HFFc6 (cell line): Measurements from ENCODE around the gene METTL25B. TPM values are rescaled to one million over a fixed set of nuclear protein-coding genes. Genes with fewer than 3 reads are reported as not detected.

Experiments used
- DNase-seq: peaks from one replicate; pipeline ENCODE4 v3.0.0-alpha.2; 2018
- H3K27ac Mint-ChIP-seq: 2 replicates; pipeline ENCODE4 v1.8.0; 2020; ENCODE audit warnings: mild to moderate bottlenecking, mixed read lengths
- H3K27me3 Mint-ChIP-seq: 2 replicates; pipeline ENCODE4 v1.8.0; 2021; ENCODE audit warnings: mild to moderate bottlenecking, moderate library complexity, mixed read lengths; ENCODE audit not compliant: insufficient read depth
- H3K36me3 Mint-ChIP-seq: 2 replicates; pipeline ENCODE4 v1.8.0; 2021; ENCODE audit warnings: low read depth, mixed read lengths
- H3K4me1 Mint-ChIP-seq: 2 replicates; pipeline ENCODE4 v1.8.0; 2020; ENCODE audit warnings: low read depth, mixed read lengths
- H3K4me3 Mint-ChIP-seq: 2 replicates; pipeline ENCODE4 v1.8.0; 2020; ENCODE audit warnings: mild to moderate bottlenecking, moderate library complexity, mixed read lengths
- H3K9me3 Mint-ChIP-seq: 2 replicates; pipeline ENCODE4 v1.8.0; 2020; ENCODE audit warnings: mild to moderate bottlenecking, mixed read lengths
- total RNA-seq, 6 experiments: library from RNA; stranded (reverse); fragmentation: NEBNext Ultra II Directional; extraction: Animal tissue kit (Norgen Biotek cat#: 25700); gene quantifications; 2 replicates in 1 of 6; 3 replicates in 5 of 6; pipeline ENCODE4 v1.2.3, GENCODE V29; 2021
- TF ChIP-seq, protein P1 (sequence below): fragments of 200-600 bp; sonication (generic); IDR thresholded peaks from 2 replicates; pipeline ENCODE4 v1.5.0; 2021; ENCODE audit warnings: antibody characterized with exemption, mild to moderate bottlenecking

Gene METTL25B
- total RNA-seq, 6 experiments from 2014 or later = 11.2 to 16.0 (median 13.9) TPM

DNA sequence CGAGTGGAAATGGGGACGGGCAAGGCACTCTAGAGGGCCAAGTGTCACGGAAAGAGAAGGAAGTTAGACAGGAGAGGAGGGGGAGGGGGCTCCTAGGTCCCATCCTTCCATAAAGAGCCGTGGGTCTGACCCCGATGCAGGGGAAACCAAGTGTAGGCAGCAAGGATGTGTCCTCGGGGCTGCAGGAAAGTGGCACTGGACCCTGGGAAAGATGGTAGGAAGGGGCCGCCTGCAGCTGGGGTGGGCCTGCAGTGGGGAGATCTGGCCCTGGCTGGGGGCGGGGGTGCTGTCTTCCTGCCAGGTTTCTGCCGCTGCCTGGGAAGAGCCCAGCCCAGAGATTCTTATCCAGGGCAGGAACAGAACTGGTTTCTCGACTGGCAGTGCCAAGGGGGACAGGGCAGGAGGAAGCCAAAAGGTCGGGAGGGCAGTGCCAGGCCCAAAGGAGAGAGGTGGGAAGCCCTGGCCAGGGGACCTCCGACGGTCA, 35.8 kb upstream of the METTL25B start:
- TF ChIP-seq, protein P1, sequence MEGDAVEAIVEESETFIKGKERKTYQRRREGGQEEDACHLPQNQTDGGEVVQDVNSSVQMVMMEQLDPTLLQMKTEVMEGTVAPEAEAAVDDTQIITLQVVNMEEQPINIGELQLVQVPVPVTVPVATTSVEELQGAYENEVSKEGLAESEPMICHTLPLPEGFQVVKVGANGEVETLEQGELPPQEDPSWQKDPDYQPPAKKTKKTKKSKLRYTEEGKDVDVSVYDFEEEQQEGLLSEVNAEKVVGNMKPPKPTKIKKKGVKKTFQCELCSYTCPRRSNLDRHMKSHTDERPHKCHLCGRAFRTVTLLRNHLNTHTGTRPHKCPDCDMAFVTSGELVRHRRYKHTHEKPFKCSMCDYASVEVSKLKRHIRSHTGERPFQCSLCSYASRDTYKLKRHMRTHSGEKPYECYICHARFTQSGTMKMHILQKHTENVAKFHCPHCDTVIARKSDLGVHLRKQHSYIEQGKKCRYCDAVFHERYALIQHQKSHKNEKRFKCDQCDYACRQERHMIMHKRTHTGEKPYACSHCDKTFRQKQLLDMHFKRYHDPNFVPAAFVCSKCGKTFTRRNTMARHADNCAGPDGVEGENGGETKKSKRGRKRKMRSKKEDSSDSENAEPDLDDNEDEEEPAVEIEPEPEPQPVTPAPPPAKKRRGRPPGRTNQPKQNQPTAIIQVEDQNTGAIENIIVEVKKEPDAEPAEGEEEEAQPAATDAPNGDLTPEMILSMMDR = no peak
- Mint-ChIP-seq H3K36me3 (no peaks in the 10 kb centered on the region), H3K9me3 (no peaks in the 10 kb centered on the region), H3K27me3 (peaks cover 7% of the 10 kb centered on the region), H3K4me3 (no peak overlapping the region), H3K27ac (no peak overlapping the region), H3K4me1 (peaks cover 52% of the 10 kb centered on the region)
- DNase-seq = no peak

DNA sequence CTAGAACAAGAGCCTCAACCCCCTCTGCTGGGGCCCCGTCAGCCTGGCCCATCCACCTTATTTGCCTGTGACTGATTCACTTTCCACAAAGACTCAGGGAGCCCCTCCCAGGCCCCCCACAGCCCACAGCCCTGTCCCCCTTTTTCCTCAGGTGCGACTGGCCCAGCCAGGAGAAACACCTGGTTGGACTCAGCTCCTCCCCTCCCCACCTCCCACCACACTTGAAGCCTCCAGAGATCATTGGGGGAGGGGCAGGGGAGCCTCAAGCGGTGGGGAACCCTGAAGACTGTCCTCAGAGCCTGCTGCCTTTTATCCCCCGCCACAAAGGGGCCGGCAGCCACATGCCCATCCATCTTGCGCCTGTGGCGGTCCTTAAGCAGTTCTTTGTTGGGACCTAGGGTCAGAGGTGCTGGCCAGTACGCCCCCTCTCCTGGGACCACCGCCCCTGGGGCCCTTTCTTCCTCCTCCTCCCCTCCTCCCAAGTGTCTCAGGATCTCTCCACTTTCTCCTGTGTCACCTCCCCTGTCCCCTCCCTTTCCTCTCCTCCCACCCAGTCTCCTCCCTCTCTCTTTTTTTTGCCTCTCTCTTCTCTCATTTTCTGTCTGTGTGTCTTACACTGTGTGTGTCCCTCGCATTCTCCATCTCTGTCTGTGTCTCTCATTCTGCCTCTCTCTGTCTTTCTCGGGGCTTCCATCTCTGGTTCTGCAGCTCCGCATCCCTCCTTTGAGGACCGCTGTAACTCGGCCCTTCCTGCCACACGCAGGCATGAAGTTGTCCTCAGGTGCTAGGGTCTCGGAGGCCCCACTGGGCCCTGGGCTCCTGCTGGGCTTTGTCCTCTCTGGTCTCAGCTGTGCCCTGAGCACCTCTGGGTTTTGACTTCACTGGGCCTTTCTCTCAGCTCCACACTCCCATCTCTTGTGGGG, 35.1 kb upstream of the METTL25B start:
- DNase-seq = no peak
- Mint-ChIP-seq H3K36me3 (no peaks in the 10 kb centered on the region), H3K27ac (no peak overlapping the region), H3K4me1 (peaks cover 52% of the 10 kb centered on the region), H3K9me3 (no peaks in the 10 kb centered on the region), H3K4me3 (no peak overlapping the region), H3K27me3 (peaks cover 9% of the 10 kb centered on the region)
- TF ChIP-seq, protein P1 = no peak

DNA sequence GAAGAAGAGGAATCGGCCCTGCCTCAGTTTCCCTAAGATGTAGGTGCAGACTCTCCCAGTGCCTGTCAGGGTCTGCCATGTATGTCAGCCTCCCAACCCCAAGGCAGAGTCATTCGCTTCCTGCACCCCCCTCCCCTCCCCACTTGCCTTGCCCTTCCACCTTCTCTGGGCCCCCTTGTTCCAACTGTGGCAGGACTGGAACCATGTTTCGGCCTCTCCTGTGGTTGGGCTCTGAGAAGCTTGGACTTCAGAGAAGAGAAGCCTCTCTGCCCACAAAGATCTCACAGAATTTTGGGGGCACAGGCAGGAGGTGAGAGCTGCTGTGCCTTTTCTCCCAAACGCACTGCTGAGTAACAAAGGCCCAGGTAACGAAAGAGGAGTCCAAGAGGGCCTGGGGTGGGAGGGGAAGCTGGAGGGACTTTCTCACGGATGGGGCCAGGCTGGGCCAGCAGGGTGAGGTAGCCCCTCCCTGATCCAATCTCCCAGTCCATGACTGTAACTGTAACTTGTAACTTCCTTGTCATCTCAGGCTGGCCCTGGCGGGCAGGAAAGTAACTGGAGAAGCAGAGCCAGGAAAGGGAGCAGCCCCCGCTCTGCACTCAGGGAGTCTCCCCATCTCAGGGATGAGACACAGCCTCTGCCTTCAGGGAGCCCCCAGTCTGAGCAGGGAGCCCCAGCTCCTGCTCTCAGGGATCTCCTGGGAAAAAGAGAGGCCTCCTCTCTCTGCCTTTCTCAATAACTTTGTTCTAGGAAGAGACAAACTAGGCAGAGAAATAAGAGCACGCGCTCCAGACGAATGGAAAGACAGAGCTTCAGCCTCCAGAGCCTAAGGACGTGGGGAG, 34.2 kb upstream of the METTL25B start:
- Mint-ChIP-seq H3K9me3 (no peaks in the 10 kb centered on the region), H3K36me3 (no peaks in the 10 kb centered on the region), H3K4me1 (peaks cover 44% of the 10 kb centered on the region), H3K27ac (no peak overlapping the region), H3K27me3 (peaks cover 9% of the 10 kb centered on the region), H3K4me3 (no peak overlapping the region)
- TF ChIP-seq, protein P1 = no peak
- no peak for DNase-seq

DNA sequence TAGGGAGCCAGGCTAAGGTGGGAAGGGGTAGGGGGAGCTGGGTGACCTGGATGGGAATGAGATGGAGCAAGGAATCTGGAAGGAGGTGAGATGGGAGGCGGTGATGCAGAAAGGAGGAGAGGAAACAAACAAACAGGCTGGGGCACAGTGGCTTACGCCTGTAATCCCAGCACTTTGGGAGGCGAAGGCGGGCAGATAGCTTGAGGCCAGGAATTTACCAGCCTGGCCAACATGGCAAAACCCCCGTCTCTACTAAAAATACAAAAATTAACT, 33.6 kb upstream of the METTL25B start:
- Mint-ChIP-seq H3K36me3 (no peaks in the 10 kb centered on the region), H3K27ac (no peak overlapping the region), H3K4me1 (peaks cover 39% of the 10 kb centered on the region), H3K27me3 (peaks cover 10% of the 10 kb centered on the region), H3K4me3 (no peak overlapping the region), H3K9me3 (no peaks in the 10 kb centered on the region)
- TF ChIP-seq, protein P1 = no peak
- DNase-seq = no peak

DNA sequence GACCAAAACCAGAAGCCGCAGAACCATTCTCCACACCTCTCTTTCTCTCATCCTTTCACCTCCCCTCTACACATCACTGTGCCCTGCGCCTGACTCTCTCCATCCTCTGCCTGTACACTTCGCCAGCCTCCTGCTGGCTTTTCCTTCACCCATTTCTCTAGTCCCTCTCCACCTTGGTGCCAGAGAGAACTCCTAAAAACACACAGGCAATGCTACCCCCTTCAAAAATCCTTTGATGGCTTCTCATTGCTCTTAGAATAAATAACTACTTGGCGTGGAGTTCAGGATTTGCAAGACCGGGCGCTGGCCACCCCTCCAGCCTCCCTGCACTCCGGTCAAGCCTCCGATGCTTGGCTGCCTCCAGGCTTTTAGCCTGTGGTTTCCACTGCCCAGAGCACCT, 31.5 kb upstream of the METTL25B start:
- Mint-ChIP-seq H3K27me3 (peaks cover 12% of the 10 kb centered on the region), H3K4me1 (peaks cover 23% of the 10 kb centered on the region), H3K9me3 (no peaks in the 10 kb centered on the region), H3K27ac (no peak overlapping the region), H3K4me3 (no peak overlapping the region), H3K36me3 (no peaks in the 10 kb centered on the region)
- no peak for DNase-seq
- TF ChIP-seq, protein P1 = no peak
